ENCODE data around the gene NECAB3.
"Not testable (repeated sequence)": the region's sequence is repeated elsewhere in the genome, so short reads cannot be mapped to it uniquely, and the experiment has no call there.

The NECAB3 gene

DNA sequence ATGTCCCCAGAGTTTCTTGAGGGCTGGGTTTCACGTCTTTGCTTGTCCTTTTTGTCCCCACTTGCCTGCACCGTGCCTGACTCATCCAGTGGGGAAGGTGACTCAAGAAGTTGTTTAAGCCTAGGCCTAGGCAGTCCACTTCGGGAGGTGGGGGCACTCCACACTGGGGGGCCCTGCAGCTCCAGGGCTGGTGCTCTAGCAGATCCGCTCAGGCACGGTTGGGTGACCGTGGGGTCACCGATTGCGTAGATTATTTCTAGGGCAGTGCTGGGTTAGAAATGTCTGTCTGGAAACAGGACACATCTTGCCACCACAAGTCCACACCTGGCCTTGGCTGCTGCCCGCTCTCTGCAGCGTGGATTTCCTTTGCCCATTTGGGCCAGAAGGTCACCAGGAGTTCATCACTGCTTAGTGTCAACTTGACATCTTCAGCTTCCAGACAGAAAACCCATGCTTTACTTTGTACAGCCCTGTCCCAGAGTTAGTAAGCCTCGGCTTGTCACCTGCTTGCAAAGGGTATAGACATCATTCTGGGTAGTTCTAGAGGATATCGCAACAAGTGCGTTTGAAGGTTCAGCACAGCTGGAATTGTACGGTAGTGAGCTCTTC is 25.7 kb downstream of the NECAB3 start:
- no peak for DNase-seq

GRCh38 chr20:33647603-33648395 is 26.4 kb downstream of the NECAB3 start:
- no peak for DNase-seq

DNA sequence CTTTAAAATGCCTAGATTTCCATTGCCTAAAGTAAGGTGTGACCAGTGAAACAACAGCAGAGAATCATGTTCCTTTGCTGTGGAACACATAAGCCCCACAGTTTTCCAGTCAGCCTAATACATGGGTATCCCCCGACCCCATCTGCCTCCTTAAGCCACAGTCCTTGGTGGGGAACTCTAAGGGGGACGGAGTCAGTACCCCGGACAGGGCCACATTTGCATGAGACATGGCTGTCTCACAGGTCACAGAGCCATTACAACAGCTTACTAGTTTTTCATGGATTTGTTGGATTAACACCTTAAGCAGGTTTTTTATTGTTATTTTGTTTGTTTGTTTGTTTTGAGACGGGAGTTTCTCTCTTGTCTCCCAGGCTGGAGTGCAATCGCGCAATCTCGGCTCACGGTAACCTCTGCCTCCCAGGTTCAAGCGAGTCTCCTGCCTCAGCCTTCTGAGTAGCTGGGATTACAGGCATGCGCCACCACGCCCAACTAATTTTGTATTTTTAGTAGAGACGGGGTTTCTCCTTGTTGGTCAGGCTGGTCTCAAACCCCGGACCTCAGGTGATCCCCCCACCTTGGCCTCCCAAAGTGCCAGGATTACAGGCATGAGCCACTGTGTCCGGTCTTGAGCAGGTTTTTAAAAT is 27.1 kb downstream of the NECAB3 start:
- not testable (repeated sequence) for DNase-seq

DNA sequence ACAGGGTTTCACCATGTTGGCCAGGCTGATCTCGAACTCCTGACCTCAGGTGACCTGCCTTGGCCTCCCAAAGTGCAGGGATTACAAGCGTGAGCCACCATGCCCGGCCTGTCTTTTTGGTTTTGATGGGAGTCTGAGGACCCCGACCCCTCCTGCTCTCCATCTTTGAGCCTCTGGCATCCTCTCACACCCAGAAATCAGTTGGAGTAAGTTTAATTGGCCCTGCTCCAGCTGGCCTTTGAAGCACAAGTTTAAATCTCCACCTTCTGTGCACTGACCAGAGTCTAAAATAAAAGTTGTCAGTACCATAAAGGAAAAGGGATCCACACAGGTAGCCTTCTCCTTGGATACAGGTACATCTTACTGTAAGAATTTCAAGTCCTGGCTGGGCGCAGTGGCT is 28.0 kb downstream of the NECAB3 start:
- DNase-seq: no peak

GRCh38 chr20:33645396-33645795 is 28.8 kb downstream of the NECAB3 start:
- DNase-seq: no peak

DNA sequence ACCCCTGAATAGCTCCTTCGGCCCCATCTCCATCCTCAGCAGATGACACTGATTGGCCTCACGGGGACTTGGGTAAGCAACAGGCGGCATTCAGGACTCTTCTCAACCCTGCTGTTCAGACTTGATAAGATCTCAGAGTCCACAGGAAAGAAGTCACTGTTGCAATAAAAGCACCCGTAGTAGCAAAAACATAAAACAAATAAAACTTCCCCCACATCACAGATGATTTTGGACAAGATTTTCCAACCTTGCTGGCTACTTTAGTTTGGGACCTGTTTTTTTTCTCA is 29.2 kb downstream of the NECAB3 start:
- DNase-seq: no peak

DNA sequence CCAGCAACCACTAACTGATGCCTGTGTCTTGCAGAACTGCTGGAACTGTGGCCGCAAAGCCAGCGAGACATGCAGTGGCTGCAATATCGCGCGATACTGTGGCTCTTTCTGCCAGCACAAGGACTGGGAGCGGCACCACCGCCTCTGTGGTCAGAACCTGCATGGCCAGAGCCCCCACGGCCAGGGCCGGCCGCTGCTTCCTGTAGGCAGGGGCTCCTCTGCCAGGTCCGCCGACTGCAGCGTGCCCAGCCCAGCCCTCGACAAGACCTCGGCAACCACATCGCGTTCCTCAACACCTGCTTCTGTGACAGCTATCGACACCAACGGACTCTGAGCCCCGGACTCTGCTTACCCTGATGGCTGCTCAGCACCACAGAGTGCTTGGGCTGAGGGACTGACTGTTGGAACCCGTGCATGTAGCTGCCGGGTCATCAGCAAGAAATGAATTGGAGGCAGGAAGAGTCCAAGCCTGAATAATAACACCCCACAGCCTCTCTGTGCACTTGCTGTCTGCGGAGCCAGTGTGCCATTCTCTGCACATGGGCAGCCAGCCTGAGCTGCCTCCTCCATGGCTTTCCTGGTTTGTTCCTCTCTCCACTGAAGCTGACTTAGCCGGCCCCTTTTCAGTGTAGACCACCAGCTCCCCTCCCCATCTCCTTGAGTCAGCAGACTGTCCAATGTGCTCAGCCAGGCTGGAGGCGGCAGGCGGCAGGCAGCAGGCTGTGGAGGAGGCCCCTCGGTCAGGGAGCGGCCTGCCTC is 29.7 kb downstream of the NECAB3 start:
- DNase-seq: no peak

- DNase-seq: no peak
Observed at GRCh38 chr20:33640287-33640686, 33.9 kb downstream of the NECAB3 start.

DNA sequence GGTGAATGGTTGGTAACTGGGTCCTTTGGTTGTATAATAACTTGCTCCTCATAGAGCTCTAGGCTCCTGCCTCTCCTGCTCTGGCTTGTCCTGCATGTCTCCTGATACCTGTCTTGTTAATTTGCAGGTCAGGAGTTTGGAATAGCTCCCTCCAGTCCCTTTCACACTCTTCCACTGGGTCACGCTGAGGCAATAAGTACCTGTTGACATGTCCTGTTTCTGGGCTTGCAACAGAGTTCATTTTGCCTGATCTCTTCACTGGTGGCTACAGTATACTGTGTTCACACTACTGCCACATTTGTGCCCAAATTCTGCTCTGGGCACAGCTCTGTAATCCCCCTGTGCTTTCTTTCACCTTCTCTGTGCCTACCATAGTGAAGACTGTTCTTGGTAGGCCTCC is 37.5 kb downstream of the NECAB3 start:
- no peak for DNase-seq

DNA sequence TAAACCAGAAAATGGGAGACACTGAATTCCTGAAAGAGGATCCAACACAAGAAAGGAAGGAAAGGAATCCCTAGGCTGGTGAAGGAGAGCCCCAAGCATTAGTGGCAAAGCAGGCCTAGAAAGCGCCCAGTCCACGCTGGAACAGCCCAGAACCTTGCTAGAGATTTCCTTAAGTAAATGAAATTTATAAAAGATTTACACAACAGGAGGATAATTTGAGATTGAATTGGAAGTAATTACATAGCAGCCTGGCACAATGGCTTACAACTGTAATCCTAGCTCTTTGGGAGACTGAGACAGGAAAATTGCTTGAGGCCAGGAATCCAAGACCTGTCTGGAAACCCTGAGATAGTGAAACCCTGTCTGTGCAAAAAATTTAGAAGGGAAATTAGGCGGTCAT is 38.9 kb downstream of the NECAB3 start:
- DNase-seq: no peak

- not testable (repeated sequence) for DNase-seq
Observed at GRCh38 chr20:33631910-33632309, 42.3 kb downstream of the NECAB3 start.

DNA sequence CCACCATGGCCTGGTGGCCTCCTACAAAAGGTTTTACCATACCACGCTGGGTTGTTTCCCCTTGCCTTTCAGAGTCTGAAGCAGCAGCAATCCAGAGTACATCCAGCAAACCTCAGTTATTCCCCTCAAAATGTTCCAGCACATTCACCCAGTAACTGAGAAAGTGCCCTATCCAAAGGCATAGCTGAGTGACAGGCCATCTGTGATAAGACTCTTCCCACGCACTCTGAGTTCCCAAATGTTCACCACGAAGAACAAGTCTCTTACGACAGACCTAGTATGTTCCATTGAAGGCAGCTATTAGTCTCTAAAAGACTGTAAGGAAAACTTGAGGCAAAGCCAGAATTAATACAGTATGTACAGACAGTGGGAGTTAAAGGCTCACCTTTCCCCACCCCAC is 43.7 kb downstream of the NECAB3 start:
- no peak for DNase-seq

DNA sequence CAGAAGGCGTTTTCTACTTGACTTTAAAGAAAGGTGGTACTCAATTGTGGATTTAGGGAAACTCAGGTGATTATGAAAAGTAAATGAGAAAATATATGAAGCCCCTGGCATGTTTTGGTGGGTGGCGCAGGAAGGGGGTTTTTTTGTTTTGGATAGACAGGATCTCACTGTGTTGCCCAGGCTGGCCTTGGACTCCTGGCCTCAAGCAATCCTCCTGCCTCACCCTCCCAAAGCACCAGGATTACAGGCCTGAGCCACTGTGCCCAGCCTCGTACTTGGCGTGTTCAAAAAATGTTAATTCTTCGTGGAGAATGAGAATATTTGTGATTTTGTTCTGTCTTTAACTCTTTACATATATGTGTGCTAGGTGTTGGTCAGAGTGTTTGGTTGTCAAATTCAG is 44.2 kb downstream of the NECAB3 start:
- no peak for DNase-seq

DNA sequence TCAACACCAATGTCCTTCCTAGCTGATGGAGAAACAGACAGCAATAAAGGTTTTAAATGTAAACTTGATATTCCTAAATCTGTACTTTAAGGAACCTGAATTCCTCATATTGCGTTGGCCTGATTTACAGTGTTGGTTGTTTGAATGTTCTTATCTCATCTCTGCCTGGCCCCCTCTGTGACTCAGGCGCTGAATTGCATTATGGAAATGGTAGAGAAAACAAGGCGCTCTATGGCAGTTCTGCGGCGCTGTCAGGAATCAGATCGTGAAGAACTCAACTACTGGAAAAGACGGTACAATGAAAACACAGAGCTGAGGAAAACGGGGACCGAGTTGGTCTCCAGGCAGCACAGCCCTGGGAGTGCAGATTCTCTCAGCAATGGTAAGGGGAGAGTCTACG is 44.7 kb downstream of the NECAB3 start:
- DNase-seq: no peak

GRCh38 chr20:33627577-33628216 is 46.5 kb downstream of the NECAB3 start:
- DNase-seq: no peak

GRCh38 chr20:33626190-33626589 is 48.0 kb downstream of the NECAB3 start:
- DNase-seq: no peak

DNA sequence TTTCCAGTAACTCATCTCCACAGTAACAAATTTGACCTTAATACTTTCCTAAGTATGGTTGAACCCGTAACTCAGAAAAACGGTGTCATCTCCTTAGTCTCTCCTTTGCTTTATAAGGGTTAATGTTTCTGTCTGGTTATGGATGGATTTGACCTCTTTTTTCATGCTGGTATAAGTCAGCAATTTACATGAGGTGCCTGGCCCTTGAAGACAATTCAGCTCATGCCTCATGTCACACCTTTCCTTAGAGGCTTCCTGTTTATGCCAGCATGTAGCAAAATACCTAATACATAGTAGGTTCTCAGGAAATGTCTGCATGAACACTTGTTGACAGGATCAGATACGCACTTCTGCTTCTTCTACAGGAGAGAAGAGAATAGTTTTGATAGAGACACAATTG is 49.8 kb downstream of the NECAB3 start:
- DNase-seq: no peak

- no peak for DNase-seq
Observed at GRCh38 chr20:33622705-33623365, 51.4 kb downstream of the NECAB3 start.

GRCh38 chr20:33621717-33622400 is 52.4 kb downstream of the NECAB3 start:
- no peak for DNase-seq

DNA sequence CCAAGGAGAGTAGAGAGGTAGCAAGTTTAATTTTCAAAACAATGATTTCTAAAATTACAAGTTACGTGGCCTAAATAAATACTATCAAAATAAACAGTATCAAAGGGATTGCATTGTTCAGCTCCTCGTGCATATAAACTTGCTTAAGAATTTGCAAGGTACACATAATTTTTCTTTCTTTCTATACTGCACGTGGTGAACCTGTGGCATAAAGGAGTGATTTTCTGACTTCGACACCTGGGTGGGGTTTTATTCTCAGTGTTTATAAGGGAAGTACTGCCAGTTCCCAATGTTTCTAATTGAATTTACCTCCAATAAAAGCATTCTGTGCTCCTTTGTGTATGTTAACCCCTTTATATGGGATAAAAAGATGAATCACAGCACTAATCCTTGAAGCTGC is 62.2 kb downstream of the NECAB3 start:
- DNase-seq: no peak

GRCh38 chr20:33611106-33611505 is 63.1 kb downstream of the NECAB3 start:
- DNase-seq: no peak

- DNase-seq: no peak
Observed at GRCh38 chr20:33609504-33609903, 64.7 kb downstream of the NECAB3 start.
